Measurements from ENCODE around the gene MAPKAPK5. TPM values are rescaled to one million over a fixed set of nuclear protein-coding genes. Genes with fewer than 3 reads are reported as not detected.

MAPKAPK5 gene
- polyA plus RNA-seq, 3 donors: 25.3 to 58.2 (median 28.2) TPM

DNA sequence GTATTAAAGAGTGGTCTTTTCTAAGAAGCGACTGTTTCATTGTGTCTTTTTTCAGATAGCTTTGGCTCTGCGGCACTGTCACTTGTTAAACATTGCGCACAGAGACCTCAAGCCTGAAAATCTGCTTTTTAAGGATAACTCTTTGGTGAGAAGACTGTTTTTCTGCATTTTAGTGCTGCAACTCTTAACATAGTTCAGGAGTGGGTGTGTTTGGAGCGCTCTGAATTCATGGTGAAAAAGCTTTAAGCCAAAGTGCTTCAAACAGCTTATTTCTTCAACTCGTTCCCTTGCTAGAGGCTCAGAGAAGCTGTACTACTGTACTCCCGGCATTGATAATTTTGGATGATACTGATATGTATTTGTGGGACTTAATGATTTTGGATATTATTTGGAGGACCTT lies 28.2 kb downstream of the MAPKAPK5 start:
- Histone ChIP-seq H3K27ac (ENCODE audit: low read depth in 1 of 2, low read length in 2 of 2) (no peak overlapping the region), H3K4me1 (ENCODE audit: control insufficient read depth in 1 of 2, insufficient read depth in 2 of 2, low read length in 2 of 2) (no peaks in the 10 kb centered on the region), H3K9me3 (replicated peaks in 1 of 2; ENCODE audit: control insufficient read depth in 1 of 2, insufficient read depth in 1 of 2, low read length in 2 of 2) (no peaks in the 10 kb centered on the region), H3K4me3 (replicated peaks in 1 of 3; ENCODE audit: low read depth in 2 of 3, low read length in 3 of 3) (no peak overlapping the region), H2AFZ (ENCODE audit: insufficient read depth, low read depth, low read length, poor library complexity, severe bottlenecking) (no peak overlapping the region), H4K20me1 (ENCODE audit: insufficient read depth, low read length) (peaks cover 2% of the 10 kb centered on the region), H3K4me2 (replicated peaks; ENCODE audit: extremely low read depth, low read length, poor library complexity, severe bottlenecking) (no peak overlapping the region), H3K27me3 (ENCODE audit: control insufficient read depth in 2 of 2, insufficient read depth in 2 of 2, low read length in 2 of 2) (no peaks in the 10 kb centered on the region), H3K9ac (ENCODE audit: insufficient read depth, low read length, poor library complexity, severe bottlenecking) (no peak overlapping the region), H3K36me3 (replicated peaks in 1 of 2; ENCODE audit: control insufficient read depth in 1 of 2, insufficient read depth in 2 of 2, low read length in 2 of 2) (peaks cover 82 to 92% of the 10 kb centered on the region in 2 donors), H3K79me2 (ENCODE audit: insufficient read depth, low read length) (no peaks in the 10 kb centered on the region)
- intact Hi-C loops (cut with micrococcal nuclease): no loop called here
- Mint-ChIP-seq H3K27me3 (ENCODE audit: low read depth in 3 of 3) (no peaks in the 10 kb centered on the region), H3K4me3 (no peak overlapping the region), H3K36me3 (peaks cover 73 to 92% of the 10 kb centered on the region in 2 donors), H3K4me1 (no peaks in the 10 kb centered on the region), H3K27ac (no peak overlapping the region), H3K9me3 (peaks cover 0 to 2% (median 0%) of the 10 kb centered on the region in 7 donors)
- TF ChIP-seq CTCF (IDR thresholded peaks at IDR 0.05): no peak
- 100% methylated on average over 2 of the region's 6 CpGs for WGBS (ENCODE audit: insufficient coverage)
- DNase-seq: no peak

- no peak for TF ChIP-seq CTCF (IDR thresholded peaks at IDR 0.05)
- Histone ChIP-seq H3K9me3 (replicated peaks in 1 of 2; ENCODE audit: control insufficient read depth in 1 of 2, insufficient read depth in 1 of 2, low read length in 2 of 2) (no peaks in the 10 kb centered on the region), H3K9ac (ENCODE audit: insufficient read depth, low read length, poor library complexity, severe bottlenecking) (no peak overlapping the region), H3K4me1 (ENCODE audit: control insufficient read depth in 1 of 2, insufficient read depth in 2 of 2, low read length in 2 of 2) (no peaks in the 10 kb centered on the region), H3K79me2 (ENCODE audit: insufficient read depth, low read length) (no peaks in the 10 kb centered on the region), H4K20me1 (ENCODE audit: insufficient read depth, low read length) (no peaks in the 10 kb centered on the region), H3K27me3 (ENCODE audit: control insufficient read depth in 2 of 2, insufficient read depth in 2 of 2, low read length in 2 of 2) (no peaks in the 10 kb centered on the region), H3K4me3 (replicated peaks in 1 of 3; ENCODE audit: low read depth in 2 of 3, low read length in 3 of 3) (no peak overlapping the region), H3K27ac (ENCODE audit: low read depth in 1 of 2, low read length in 2 of 2) (no peak overlapping the region), H3K4me2 (replicated peaks; ENCODE audit: extremely low read depth, low read length, poor library complexity, severe bottlenecking) (no peak overlapping the region), H3K36me3 (replicated peaks in 1 of 2; ENCODE audit: control insufficient read depth in 1 of 2, insufficient read depth in 2 of 2, low read length in 2 of 2) (peaks cover 83 to 92% of the 10 kb centered on the region in 2 donors), H2AFZ (ENCODE audit: insufficient read depth, low read depth, low read length, poor library complexity, severe bottlenecking) (no peak overlapping the region)
- WGBS (ENCODE audit: insufficient coverage): 100% methylated on average over 1 of the region's 2 CpGs
- no peak overlapping the region for H3K27ac Mint-ChIP-seq
- DNase-seq: no peak
- H3K9me3 Mint-ChIP-seq: peaks cover 0 to 2% (median 0%) of the 10 kb centered on the region in 7 donors
- intact Hi-C loops (cut with micrococcal nuclease): no loop called here
- no peak overlapping the region for H3K4me3 Mint-ChIP-seq
- peaks cover 74 to 92% of the 10 kb centered on the region in 2 donors for H3K36me3 Mint-ChIP-seq
- no peaks in the 10 kb centered on the region for H3K27me3 Mint-ChIP-seq (ENCODE audit: low read depth in 3 of 3)
- no peaks in the 10 kb centered on the region for H3K4me1 Mint-ChIP-seq
Measured at GRCh38 chr12:111870706-111871105, 28.7 kb downstream of the MAPKAPK5 start.
